NCI-H82 treated with DMSO at 0.1 percent for 48 hours (cell line): ENCODE measurements around the gene FAM89B.
"Not testable (repeated sequence)": the region's sequence is repeated elsewhere in the genome, so short reads cannot be mapped to it uniquely, and the experiment has no call there.

Experiments
- DNase-seq: peaks from one replicate; lab custom pipeline; 2025; ENCODE audit not compliant: unreplicated experiment; lab: John Stamatoyannopoulos, UW

Gene FAM89B

DNA sequence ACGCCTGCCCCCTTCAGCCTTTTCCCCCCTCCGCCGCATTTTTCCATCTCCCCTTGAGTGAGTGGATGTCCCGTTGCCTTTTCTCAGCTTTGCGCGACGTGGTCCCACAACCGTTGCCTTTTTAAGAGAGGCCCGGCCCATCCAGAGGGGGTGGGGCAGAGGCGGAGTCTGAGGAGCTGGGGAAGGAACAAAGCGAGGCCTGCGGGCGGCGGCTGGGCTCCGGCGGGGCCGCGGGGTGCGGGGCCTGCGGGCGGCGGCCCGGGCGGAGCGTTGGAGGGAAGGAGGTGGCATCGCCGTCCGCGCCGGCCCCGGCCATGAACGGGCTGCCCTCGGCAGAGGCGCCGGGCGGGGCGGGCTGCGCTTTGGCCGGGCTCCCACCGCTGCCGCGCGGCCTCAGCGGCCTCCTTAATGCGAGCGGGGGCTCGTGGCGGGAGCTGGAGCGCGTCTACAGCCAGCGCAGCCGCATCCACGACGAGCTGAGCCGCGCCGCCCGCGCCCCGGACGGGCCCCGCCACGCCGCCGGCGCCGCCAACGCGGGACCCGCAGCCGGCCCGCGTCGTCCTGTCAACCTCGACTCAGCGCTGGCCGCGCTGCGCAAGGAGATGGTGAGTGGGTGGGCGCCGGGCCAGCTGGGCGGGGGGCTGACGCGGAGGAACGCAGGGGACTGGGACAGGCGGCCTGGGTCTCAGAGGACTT is at the start of gene FAM89B:
Gene FAM89B, plus strand, starts transcription at position 183 of the 696 bp plus-strand sequence. Its CDS starts 132 bp downstream, at position 315.
- DNase-seq = peak; percentile 53

GRCh38 chr11:65522718-65523630 is 49.4 kb upstream of the FAM89B start:
- not testable (repeated sequence) for DNase-seq

DNA sequence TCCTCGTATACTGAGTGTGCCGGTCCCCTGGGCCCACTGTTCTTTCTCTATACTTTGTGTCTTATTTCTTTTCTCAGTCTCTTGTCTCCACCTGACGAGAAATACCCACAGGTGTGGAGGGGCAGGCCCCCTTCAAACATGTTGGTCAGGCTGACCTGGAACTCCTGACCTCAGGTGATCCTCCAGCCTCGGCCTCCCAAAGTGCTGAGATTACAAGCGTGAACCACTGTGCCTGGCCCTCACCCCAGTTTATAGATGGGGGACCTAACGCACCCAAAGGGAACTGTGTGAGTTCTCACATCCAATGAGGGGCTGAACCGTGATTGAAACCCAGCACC is 48.7 kb upstream of the FAM89B start:
- not testable (repeated sequence) for DNase-seq

DNA sequence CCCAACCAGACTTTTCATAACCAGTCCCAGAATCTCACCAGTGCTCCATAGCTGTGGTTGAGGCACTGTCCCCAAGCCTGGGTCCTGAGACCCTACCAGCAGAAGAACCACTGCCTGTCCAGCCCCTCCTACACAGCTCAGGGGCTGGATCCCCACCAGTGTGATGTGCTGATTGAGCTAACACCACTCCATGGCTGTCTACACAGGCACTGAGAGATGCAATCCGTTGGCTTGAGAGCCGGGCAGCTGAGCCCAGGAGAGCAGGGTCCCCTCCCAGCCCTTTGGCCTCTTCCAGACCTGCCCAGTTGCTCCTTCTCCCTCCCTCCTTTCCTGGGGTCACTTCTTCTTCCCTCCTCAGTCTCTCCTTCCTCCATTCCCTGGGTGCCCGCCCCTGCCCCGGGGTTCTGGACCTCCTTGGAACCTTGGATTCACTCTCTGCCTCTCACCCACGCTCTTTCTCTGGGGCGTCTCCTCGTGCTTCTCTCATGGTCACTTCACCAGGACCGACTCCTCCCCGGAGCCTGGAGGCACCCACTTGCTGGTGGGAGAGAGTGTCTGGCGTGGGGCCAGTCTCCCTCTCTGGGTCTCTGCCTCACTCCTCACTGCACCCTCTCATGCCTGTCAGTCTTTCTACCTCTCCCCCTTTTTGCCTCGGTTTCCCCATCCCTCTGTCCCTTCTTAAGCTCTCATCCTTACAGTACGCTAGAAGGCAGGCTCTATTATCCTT is 48.2 kb upstream of the FAM89B start:
- no peak for DNase-seq

DNA sequence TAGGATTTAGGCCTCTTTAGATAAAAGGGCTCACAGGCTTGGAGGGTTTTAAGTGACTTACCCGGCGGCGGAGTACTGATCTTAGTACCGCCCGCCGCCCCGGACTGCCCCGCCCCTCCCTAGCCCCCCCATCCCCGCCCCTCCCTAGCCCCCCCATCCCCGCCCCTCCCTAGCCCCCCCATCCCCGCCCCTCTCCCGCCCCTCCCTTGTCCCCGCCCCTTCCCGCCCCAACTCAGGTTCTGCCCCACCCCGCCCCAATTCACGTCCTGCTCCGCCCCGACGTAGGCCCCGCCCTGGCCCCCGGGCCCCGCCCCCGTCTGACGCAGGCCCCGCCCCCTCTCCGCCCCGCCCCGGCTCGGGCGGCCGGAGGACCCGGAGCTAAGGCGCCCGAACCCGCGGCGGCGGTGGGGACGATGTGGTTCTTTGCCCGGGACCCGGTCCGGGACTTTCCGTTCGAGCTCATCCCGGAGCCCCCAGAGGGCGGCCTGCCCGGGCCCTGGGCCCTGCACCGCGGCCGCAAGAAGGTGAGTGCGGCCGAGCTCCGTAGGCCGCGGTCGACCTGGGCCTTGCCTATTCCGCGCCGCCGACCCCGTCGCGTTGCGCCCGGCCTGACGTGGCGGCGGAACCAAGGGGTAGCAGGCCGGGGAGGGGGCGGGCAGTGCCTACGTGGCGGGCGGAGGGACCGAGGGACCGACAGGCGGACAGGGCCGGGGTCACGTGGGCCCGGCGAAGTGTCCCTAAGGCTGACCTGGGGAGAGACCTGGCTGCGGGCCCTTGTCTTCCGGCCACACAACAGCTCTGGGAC is 47.4 kb upstream of the FAM89B start, which contains the start of gene SCYL1:
Gene SCYL1, plus strand, starts transcription at position 343 of the 805 bp plus-strand sequence. Its CDS starts 71 bp downstream, at position 414.
- peak; percentile 75 for DNase-seq

- no peak for DNase-seq
Measured at GRCh38 chr11:65525546-65526480, 46.5 kb upstream of the FAM89B start.

DNA sequence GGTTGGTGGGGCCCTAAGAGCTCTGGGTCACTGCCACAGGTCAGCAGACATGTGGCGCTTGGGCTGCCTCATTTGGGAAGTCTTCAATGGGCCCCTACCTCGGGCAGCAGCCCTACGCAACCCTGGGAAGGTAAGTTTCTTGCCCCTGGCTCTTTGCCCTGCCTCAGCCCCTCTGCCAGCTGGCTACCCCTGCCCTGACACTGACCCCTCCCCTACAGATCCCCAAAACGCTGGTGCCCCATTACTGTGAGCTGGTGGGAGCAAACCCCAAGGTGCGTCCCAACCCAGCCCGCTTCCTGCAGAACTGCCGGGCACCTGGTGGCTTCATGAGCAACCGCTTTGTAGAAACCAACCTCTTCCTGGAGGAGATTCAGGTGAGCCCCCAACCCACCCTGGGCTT is 45.6 kb upstream of the FAM89B start:
- no peak for DNase-seq

DNA sequence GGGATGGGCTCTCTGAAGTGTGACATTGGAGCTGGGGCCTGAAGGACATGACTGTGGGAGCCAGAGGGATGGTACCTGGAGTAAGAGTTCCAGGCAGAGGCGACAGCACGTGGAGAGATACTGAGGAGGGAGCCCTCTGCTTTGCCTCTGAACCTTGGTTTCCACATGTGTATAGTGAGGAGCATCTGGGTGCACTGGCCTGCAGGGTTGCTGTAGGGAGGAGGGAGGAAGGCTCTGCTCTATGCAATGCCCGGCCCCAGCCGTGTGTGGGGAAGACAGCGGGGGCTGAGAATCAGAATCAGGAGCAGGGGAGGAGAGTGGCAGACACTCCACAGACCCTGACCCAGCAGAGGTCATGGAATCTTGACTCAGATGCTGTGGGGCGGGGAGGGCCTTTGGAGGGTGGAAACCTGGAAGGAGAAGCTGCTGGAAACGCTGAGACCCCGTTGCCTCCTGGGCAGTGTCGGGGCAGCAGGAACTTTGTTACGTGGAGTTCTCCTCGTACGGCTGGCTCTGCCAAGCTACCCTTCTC is 43.5 kb upstream of the FAM89B start:
- DNase-seq = no peak

GRCh38 chr11:65529475-65530156 is 42.7 kb upstream of the FAM89B start:
- DNase-seq = no peak

- DNase-seq = no peak
Measured at GRCh38 chr11:65530157-65530496, 42.2 kb upstream of the FAM89B start.

DNA sequence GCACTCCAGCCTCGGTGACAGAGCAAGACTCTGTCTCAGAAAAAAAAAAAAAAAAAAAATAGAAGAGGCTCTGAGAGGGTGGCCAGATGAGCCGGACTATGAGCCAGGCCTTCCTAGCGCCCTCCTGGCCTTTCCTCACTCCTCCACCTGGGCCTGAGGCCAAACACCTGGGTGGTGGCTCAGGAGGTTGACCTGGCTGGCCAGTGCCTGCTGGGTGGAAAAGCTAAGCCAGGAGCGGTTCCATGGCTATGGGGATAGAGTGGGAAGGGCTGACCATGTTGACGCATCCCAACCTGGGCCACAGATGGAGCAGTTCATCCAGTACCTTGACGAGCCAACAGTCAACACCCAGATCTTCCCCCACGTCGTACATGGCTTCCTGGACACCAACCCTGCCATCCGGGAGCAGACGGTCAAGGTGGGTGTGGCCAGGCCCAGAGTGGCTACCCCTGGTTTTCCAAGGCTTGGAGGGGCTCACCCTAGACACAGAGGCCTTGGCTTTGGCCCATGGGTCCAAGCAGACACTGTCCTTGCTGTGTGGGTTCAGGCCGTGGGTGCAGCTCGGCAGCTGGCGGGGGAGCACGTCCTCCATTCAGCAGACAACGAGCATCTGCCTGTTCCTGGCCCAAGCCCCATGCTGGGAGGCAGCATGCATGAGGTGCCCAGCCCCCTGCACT is 39.8 kb upstream of the FAM89B start:
- no peak for DNase-seq

DNA sequence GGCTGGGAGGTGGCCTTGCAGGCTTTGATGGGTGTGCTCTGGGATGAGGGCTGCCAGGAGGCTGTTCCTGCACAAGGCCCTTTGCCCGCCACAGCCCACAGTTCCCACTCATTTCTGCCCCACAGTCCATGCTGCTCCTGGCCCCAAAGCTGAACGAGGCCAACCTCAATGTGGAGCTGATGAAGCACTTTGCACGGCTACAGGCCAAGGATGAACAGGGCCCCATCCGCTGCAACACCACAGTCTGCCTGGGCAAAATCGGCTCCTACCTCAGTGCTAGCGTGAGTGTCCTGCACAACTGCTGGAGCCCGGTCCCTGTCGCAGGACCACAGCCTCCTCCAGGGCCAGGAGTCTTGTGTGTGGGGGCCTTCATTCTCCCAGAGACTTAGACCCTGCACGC is 37.2 kb upstream of the FAM89B start:
- no peak for DNase-seq

DNA sequence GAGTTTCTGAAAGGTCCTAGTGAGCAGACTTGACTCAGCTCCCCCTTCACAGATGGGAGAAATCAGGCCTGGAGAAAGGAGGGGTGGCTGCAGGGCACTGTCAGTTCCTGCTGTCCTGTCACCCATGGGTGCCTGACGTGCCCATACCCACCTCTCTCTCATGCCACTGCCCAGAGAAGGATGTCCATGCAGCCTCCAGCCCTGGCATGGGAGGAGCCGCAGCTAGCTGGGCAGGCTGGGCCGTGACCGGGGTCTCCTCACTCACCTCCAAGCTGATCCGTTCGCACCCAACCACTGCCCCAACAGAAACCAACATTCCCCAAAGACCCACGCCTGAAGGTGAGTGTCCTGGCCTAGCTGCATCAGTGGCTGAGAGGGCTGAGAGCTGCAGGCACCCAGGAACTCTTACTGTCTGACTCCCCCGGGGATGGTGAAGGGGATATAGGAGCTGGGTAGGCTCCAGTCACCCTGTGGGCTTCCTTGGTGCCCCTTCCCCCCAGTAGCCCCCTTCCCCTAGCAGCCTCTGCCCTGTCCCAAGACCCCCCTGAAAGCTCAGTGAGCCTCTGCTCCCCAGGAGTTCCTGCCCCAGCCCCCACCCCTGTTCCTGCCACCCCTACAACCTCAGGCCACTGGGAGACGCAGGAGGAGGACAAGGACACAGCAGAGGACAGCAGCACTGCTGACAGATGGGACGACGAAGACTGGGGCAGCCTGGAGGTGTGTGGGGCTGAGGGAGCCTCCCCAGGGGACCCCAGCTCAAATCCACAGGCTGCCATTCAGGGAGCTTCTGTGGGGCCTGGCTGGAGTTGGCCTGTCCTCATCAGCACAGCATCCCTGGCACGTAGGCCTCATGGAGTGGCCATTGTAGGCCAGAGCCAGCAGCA is 35.7 kb upstream of the FAM89B start:
- no peak for DNase-seq

DNA sequence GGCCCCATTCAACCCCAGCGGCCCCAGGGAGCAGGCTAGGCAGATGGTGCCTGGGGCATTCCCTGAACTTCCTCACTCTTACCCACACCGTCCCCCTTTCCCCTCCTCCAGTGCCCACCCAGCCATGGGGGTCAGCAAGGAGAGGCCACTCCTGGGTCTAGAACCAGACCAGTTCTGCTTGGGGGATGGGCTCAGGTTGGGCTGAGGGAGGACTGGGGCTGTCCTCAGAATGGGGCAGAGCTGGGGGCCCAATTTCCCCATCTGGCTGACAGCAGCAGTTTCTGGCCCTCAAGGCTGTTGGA is 35.1 kb upstream of the FAM89B start:
- DNase-seq = no peak

DNA sequence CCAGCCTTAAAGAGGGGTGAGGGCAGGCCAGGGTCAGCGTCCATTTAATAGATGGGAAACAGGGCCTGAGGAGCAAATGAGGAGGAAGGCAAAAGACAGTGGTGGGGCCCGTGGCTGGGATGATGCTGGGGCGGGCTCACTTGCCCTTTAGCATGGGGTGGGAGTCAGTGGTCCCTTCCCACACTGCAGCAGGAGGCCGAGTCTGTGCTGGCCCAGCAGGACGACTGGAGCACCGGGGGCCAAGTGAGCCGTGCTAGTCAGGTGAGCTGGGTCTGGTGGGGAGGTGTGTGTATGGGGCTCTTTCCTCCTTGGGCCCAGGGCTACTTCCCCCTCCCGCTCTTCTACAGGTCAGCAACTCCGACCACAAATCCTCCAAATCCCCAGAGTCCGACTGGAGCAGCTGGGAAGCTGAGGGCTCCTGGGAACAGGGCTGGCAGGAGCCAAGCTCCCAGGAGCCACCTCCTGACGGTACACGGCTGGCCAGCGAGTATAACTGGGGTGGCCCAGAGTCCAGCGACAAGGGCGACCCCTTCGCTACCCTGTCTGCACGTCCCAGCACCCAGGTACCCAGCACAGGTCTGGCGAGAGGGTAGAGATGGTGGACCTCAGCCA is 34.6 kb upstream of the FAM89B start:
- no peak for DNase-seq

DNA sequence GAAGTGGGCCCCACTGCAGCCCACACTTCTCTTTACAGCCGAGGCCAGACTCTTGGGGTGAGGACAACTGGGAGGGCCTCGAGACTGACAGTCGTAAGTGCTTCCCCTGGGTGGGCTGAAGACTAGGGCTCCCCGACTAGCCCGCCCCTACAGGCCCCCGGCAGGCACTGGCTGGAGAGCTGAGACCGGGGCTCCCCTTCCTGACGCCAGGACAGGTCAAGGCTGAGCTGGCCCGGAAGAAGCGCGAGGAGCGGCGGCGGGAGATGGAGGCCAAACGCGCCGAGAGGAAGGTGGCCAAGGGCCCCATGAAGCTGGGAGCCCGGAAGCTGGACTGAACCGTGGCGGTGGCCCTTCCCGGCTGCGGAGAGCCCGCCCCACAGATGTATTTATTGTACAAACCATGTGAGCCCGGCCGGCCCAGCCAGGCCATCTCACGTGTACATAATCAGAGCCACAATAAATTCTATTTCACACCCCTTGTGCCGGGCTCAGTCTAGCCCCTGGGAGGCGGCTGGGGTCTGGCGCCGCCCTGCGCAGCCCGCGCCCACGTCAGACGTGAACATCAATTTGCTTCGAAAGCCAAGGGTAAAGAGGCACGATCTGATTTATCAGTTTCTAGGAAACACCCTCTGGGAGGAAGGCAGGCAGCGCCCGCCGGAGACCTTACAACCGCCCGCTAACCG is 34.0 kb upstream of the FAM89B start:
- no peak for DNase-seq
